Measurements from ENCODE around the gene VWA3B. TPM values are rescaled to one million over a fixed set of nuclear protein-coding genes. Genes with fewer than 3 reads are reported as not detected.

The VWA3B gene
- total RNA-seq, 2 experiments from 2014 or later: not detected

DNA sequence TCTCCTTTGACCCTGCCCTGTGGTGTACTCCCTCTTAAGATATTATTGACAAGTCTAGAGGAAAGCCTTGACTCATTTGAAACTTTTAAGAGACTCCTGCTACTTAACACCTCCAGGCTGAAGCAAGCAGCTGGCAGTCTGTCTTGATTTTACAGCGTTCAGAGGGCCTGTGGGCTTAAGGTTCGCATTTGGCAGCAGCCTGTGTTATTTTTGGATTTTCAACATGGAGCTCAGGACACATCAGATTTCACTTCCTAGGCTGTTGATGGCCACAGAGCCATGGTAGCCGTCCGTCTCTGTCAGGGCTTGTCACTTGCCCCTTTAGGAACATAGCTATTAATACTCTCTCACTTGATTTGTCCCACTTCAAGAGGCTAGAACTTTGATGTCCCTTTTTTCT lies 73.6 kb downstream of the VWA3B start:
- DNase-seq: no peak
- Mint-ChIP-seq H3K4me3 (no peak overlapping the region), H3K4me1 (no peaks in the 10 kb centered on the region), H3K36me3 (ENCODE audit: low read depth) (no peaks in the 10 kb centered on the region), H3K27me3 (peaks cover 11% of the 10 kb centered on the region), H3K9me3 (ENCODE audit: low read depth) (no peaks in the 10 kb centered on the region), H3K27ac (no peak overlapping the region)
- intact Hi-C loops (cut with DNase I, micrococcal nuclease): no loop called here
- ChIA-PET POLR2A (no interaction called here), CTCF (interaction anchor here (0.8 kb wide), 1 partner anchor 103 kb away, joined by 3 read pairs; no protein-coding TSS in a partner anchor)
- no peak for ATAC-seq

DNA sequence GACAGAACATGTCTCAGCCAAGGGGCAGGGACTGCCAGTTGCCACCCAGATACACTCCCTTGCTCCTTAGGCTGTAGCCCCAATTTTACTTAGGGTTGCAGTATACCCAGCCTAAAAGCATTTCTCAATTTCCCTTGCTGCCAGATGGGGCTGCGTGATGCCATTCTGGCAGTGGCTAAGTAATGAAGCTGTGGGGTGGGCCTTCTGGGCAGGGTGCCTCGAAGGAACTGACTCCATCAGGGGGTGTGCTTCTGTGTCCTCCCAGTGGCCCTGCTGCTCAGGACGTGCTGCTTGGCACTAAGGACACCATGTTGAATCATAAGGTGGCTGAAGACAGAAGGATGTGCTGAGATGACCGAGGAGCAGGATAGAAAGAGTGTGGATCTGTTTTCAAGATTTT lies 74.2 kb downstream of the VWA3B start:
- no peaks in the 10 kb centered on the region for H3K9me3 Mint-ChIP-seq (ENCODE audit: low read depth)
- no peak overlapping the region for H3K27ac Mint-ChIP-seq
- intact Hi-C loops (cut with DNase I, micrococcal nuclease): no loop called here
- peaks cover 9% of the 10 kb centered on the region for H3K27me3 Mint-ChIP-seq
- no peak for ATAC-seq
- no peak for DNase-seq
- CTCF ChIA-PET: no interaction called here
- no peaks in the 10 kb centered on the region for H3K4me1 Mint-ChIP-seq
- no peak overlapping the region for H3K4me3 Mint-ChIP-seq
- no peaks in the 10 kb centered on the region for H3K36me3 Mint-ChIP-seq (ENCODE audit: low read depth)
- POLR2A ChIA-PET: no interaction called here

DNA sequence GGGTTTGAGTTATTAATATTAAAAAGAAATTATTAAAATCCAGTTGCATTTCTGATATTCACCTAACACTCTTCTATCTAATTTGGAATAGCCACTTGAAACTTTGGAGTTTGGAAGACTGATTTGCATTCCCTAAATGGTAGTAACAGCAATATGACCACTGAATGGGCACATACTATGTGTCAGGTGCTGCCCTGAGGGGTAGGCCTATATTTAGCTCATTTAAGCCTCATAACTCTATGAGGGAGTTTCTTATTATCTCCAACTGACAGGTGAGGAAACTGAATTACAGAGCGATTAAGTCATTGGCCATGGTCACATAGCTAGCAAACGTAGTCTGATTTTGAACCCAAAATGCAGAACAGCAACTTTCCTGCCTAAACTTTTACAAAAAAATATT lies 77.3 kb downstream of the VWA3B start:
- Mint-ChIP-seq H3K4me3 (no peak overlapping the region), H3K27ac (no peak overlapping the region), H3K9me3 (ENCODE audit: low read depth) (no peaks in the 10 kb centered on the region), H3K27me3 (peaks cover 4% of the 10 kb centered on the region), H3K36me3 (ENCODE audit: low read depth) (no peaks in the 10 kb centered on the region), H3K4me1 (no peaks in the 10 kb centered on the region)
- ATAC-seq (no peak), DNase-seq (no peak)
- CTCF ChIA-PET: interaction anchor here (0.9 to 1.6 kb wide), 2 partner anchors 11 to 407 kb away, joined by 4 to 5 read pairs; no protein-coding TSS in a partner anchor
- POLR2A ChIA-PET: no interaction called here
- intact Hi-C loops (cut with DNase I, micrococcal nuclease): no loop called here

DNA sequence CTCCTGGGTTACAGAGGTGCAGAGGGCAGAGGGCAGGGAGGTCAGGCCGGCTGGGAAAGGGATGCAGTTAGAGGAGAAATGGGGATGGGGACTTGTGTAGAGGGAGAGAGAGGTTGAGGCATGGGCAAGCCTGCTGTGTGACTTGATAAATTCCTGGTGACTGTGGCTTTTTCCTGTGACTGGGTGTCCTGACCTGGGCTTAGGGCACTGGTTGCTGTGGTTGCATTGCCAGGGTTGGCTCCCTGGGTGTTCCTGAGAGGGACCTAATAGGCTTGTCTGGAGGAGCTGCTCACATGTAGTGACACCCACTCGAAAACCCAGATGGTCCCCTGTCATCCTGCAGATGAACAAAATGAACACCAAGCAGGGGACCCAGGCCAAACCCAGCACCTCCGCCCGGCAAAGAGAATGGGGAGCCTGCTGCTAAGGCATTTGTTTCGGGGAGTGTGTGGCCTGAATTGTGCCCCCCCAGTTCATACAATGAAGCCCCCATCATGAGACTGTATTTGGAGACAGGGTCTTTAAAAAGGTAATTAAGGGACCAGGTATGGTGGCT lies 78.6 kb downstream of the VWA3B start:
- POLR2A ChIA-PET: no interaction called here
- Mint-ChIP-seq H3K27me3 (peaks cover 10% of the 10 kb centered on the region), H3K4me3 (no peak overlapping the region), H3K27ac (no peak overlapping the region), H3K4me1 (no peaks in the 10 kb centered on the region), H3K9me3 (ENCODE audit: low read depth) (no peaks in the 10 kb centered on the region), H3K36me3 (ENCODE audit: low read depth) (no peaks in the 10 kb centered on the region)
- DNase-seq: no peak
- CTCF ChIA-PET: interaction anchor here (1.6 kb wide), 1 partner anchor 10 kb away, joined by 5 read pairs; no protein-coding TSS in a partner anchor
- intact Hi-C loops (cut with DNase I, micrococcal nuclease): no loop called here
- no peak for ATAC-seq

DNA sequence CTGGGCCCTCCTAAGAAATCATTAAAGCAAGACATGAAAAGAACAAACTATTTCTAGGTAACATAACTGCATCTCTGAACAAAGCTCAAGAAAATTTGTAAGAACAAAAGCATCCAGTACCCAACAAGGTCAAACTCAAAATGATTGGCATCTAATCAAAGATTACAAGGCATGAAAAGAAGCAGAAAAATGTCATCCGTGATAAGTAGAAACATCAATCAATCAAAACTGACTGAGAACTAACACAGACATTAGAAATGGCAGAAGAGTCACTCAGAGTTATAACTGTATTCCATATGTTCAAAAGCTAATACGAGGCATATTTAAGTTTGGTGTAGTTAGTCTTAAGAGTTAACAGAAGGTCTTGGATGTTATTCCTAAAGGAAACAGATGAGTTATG lies 80.9 kb downstream of the VWA3B start:
- intact Hi-C loops (cut with DNase I, micrococcal nuclease): no loop called here

DNA sequence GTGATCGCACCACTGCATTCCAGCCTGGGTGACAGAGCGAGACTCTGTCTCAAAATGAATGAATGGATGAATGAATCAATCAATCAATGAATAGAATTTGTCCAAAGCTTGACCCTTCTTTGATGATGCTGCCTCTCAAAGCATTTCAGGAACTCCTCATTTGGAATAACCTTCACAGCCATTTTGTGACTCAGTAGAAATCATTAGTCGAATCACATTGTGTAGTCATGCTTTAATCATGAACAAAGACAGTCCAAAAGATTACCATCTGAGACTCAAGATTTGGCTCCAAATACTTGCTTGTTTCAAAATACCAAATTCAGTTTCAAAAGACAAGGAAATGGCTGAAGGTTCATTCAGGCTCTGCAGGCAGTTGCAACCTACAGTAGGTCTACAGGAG lies 83.1 kb downstream of the VWA3B start:
- no peaks in the 10 kb centered on the region for H3K4me1 Mint-ChIP-seq
- ChIA-PET POLR2A (no interaction called here), CTCF (no interaction called here)
- no peaks in the 10 kb centered on the region for H3K9me3 Mint-ChIP-seq (ENCODE audit: low read depth)
- no peak for DNase-seq
- peaks cover 28% of the 10 kb centered on the region for H3K27me3 Mint-ChIP-seq
- no peak overlapping the region for H3K27ac Mint-ChIP-seq
- H3K36me3 Mint-ChIP-seq (ENCODE audit: low read depth): no peaks in the 10 kb centered on the region
- intact Hi-C loops (cut with DNase I, micrococcal nuclease): no loop called here
- ATAC-seq: no peak
- no peak overlapping the region for H3K4me3 Mint-ChIP-seq

More for the DNA sequence above, 80.9 kb downstream of the VWA3B start:
- no peaks in the 10 kb centered on the region for H3K36me3 Mint-ChIP-seq (ENCODE audit: low read depth)
- CTCF ChIA-PET: interaction anchor here (0.7 kb wide), 1 partner anchor 185 kb away, joined by 3 read pairs; no protein-coding TSS in a partner anchor
- POLR2A ChIA-PET: no interaction called here
- H3K27ac Mint-ChIP-seq: no peak overlapping the region
- no peak overlapping the region for H3K4me3 Mint-ChIP-seq
- H3K9me3 Mint-ChIP-seq (ENCODE audit: low read depth): no peaks in the 10 kb centered on the region
- DNase-seq (no peak), ATAC-seq (no peak)
- peaks cover 27% of the 10 kb centered on the region for H3K27me3 Mint-ChIP-seq
- no peaks in the 10 kb centered on the region for H3K4me1 Mint-ChIP-seq

DNA sequence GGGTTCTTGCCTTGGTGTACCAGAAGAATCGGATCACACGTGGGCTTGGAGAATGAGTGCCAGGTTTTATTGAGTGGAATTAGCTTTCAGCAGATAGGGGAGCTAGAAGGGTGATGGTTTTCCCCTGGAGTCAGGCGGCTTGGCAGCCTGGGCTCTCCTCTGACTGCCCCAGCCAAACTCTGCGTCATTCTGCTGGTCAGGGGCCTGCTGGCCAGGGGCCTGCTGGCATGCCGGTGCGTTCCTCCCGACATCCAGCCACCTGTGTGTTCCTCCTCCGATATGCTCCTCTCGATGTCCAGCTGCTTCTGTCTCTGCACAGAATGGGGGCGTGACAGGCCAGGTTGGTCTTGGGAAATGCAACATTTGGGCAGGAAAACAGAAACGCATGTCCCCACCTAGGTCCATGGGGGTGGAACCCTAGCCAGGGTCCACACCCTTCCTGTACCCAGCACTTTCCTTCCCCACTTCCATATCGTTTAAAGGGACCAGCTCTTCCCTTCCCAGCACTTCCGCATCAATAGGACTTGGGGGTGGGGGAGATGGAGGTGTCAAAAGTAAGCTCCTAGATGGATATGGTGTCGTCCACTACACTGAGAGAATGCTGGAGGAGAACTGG lies 85.3 kb downstream of the VWA3B start:
- H3K27ac Mint-ChIP-seq: no peak overlapping the region
- ChIA-PET CTCF (interaction anchor here (0.7 kb wide), 1 partner anchor 450 kb away, joined by 4 read pairs; no protein-coding TSS in a partner anchor), POLR2A (no interaction called here)
- no peaks in the 10 kb centered on the region for H3K36me3 Mint-ChIP-seq (ENCODE audit: low read depth)
- no peak for DNase-seq
- intact Hi-C loops (cut with DNase I, micrococcal nuclease): no loop called here
- peaks cover 41% of the 10 kb centered on the region for H3K27me3 Mint-ChIP-seq
- no peak overlapping the region for H3K4me3 Mint-ChIP-seq
- no peaks in the 10 kb centered on the region for H3K4me1 Mint-ChIP-seq
- H3K9me3 Mint-ChIP-seq (ENCODE audit: low read depth): no peaks in the 10 kb centered on the region
- ATAC-seq: no peak

DNA sequence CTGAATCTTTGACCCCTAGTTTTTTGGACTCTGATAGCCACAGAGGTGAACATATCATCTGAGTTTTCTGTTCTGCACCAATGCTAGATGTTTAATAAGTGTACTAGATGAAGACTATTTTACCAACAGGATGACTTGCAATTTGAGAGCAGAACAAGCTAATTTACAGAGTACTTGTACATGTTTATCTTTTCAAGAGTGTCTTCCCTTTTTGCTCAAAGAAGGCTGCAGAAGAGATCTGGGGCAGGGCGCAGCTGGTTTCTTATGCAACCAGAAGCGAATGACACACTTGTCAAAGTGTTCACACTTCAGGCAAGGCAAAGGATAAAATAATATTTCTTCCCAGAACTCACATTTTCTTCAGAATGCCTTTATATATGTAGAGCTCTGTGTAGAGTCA lies 86.0 kb downstream of the VWA3B start:
- H3K27me3 Mint-ChIP-seq: peaks cover 46% of the 10 kb centered on the region
- no peak overlapping the region for H3K4me3 Mint-ChIP-seq
- no peak overlapping the region for H3K27ac Mint-ChIP-seq
- ChIA-PET POLR2A (no interaction called here), CTCF (no interaction called here)
- ATAC-seq (no peak), DNase-seq (no peak)
- H3K36me3 Mint-ChIP-seq (ENCODE audit: low read depth): no peaks in the 10 kb centered on the region
- H3K4me1 Mint-ChIP-seq: no peaks in the 10 kb centered on the region
- no peaks in the 10 kb centered on the region for H3K9me3 Mint-ChIP-seq (ENCODE audit: low read depth)
- intact Hi-C loops (cut with DNase I, micrococcal nuclease): no loop called here

DNA sequence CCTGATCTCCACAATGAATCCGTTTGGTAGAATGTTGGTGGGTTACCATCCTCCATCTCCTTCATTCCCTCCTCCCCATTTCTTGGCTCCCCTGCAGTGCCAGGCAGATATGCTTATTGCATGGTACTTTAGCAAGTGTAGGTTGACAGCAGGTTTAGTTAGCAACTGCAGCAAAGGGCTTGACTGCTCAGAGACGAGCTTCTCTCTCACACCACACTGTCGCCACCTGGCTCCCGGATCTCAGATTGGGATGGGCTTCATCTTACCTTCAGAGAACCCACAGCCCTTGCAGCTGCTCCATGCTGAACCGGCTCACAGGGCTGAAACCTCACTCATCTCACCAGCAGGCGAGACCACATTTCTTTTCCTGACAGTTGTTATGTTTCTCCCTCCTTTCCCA lies 88.8 kb downstream of the VWA3B start:
- ATAC-seq: peak; percentile 53
- Mint-ChIP-seq H3K4me3 (no peak overlapping the region), H3K27ac (no peak overlapping the region), H3K36me3 (ENCODE audit: low read depth) (no peaks in the 10 kb centered on the region), H3K4me1 (no peaks in the 10 kb centered on the region), H3K27me3 (peaks cover 46% of the 10 kb centered on the region), H3K9me3 (ENCODE audit: low read depth) (no peaks in the 10 kb centered on the region)
- CTCF ChIA-PET: interaction anchor here (0.6 to 2.2 kb wide), 4 partner anchors 11 to 481 kb away, joined by 3 to 5 read pairs (median 3); no protein-coding TSS in a partner anchor
- DNase-seq: peak; percentile 45
- POLR2A ChIA-PET: no interaction called here
- intact Hi-C loops (cut with DNase I, micrococcal nuclease): loop anchor here in 1 of 2 experiments (2.0 kb wide), 1 partner anchor 369 kb away; no protein-coding TSS in a partner anchor

DNA sequence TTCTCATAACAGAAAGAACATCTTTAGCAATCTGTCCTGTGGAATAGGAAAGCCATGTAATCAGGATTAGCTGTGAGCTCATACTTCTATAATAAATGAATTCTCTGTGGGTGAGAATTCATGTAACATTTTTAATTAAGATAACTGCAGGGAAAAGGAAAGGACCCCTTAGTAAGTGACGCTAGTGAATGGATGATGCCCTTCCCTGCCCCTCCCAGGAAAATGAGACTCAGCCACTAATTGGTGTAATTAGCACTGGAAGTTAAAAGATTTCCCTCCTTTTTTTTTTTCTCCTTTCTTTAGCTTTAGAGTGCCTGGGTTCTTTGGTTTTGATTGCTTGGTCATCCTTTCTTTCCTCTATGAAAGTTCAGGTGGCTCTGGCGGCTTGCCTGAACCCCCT lies 90.3 kb downstream of the VWA3B start:
- POLR2A ChIA-PET: no interaction called here
- H3K27me3 Mint-ChIP-seq: peaks cover 43% of the 10 kb centered on the region
- DNase-seq: no peak
- H3K9me3 Mint-ChIP-seq (ENCODE audit: low read depth): no peaks in the 10 kb centered on the region
- H3K4me3 Mint-ChIP-seq: no peak overlapping the region
- CTCF ChIA-PET: interaction anchor here (0.6 to 1.6 kb wide), 3 partner anchors 18 to 669 kb away, joined by 3 read pairs; no protein-coding TSS in a partner anchor
- intact Hi-C loops (cut with DNase I, micrococcal nuclease): loop anchor here in 1 of 2 experiments (2.0 kb wide), 1 partner anchor 370 kb away; no protein-coding TSS in a partner anchor
- ATAC-seq: no peak
- no peaks in the 10 kb centered on the region for H3K36me3 Mint-ChIP-seq (ENCODE audit: low read depth)
- H3K4me1 Mint-ChIP-seq: no peaks in the 10 kb centered on the region
- no peak overlapping the region for H3K27ac Mint-ChIP-seq

DNA sequence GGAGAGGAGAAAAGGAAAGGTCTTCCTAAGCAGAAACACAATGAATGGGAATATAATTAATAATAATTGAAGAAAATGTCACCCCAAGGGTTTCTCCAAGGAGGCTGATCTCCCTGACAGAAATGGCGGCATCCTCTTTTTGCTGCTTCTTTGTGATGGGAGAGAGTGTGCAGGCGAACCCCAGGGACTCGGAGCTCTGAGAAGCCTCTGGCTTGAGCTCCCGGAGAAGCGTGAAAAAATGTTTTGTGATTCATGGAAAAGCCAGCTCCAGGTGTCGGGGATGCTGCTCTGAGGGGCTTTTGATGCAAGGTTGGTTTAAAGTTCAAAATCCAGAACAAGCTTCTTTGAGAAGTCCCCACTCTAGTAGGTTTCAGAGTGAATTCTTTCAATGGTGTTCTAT lies 91.0 kb downstream of the VWA3B start:
- ChIA-PET POLR2A (no interaction called here), CTCF (interaction anchor here (0.6 to 1.1 kb wide), 2 partner anchors 425 to 668 kb away, joined by 3 read pairs; no protein-coding TSS in a partner anchor)
- intact Hi-C loops (cut with DNase I, micrococcal nuclease): loop anchor here in 1 of 2 experiments (2.0 kb wide), 1 partner anchor 371 kb away; no protein-coding TSS in a partner anchor
- no peak overlapping the region for H3K4me3 Mint-ChIP-seq
- peaks cover 38% of the 10 kb centered on the region for H3K27me3 Mint-ChIP-seq
- H3K36me3 Mint-ChIP-seq (ENCODE audit: low read depth): no peaks in the 10 kb centered on the region
- ATAC-seq (no peak), DNase-seq (no peak)
- H3K9me3 Mint-ChIP-seq (ENCODE audit: low read depth): no peaks in the 10 kb centered on the region
- no peak overlapping the region for H3K27ac Mint-ChIP-seq
- H3K4me1 Mint-ChIP-seq: no peaks in the 10 kb centered on the region

DNA sequence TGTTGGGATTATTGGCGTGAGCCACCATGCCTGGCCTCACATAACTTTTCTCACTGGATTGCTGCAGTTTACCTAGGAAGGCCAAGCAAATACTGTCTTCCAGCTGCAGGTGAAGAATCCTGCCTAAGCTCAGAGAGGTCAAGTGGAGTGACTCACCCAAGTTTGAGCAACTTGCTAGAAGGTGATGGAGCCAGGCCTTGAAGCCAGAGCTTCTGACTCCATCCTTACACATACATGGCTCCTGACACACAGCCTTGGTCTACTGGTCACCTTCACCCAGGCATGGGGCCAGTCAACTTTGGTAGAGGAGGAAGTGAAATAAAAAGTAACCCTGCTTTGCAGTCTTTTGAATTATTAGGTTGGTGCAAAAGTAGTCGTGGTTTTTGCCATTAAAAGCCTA lies 93.5 kb downstream of the VWA3B start:
- intact Hi-C loops (cut with DNase I, micrococcal nuclease): no loop called here
- ATAC-seq (no peak), DNase-seq (no peak)
- no peak overlapping the region for H3K27ac Mint-ChIP-seq
- no peaks in the 10 kb centered on the region for H3K9me3 Mint-ChIP-seq (ENCODE audit: low read depth)
- peaks cover 35% of the 10 kb centered on the region for H3K27me3 Mint-ChIP-seq
- ChIA-PET POLR2A (no interaction called here), CTCF (no interaction called here)
- no peaks in the 10 kb centered on the region for H3K4me1 Mint-ChIP-seq
- H3K36me3 Mint-ChIP-seq (ENCODE audit: low read depth): no peaks in the 10 kb centered on the region
- H3K4me3 Mint-ChIP-seq: no peak overlapping the region
